ENCODE data around the gene SCYL2.
"Not testable (repeated sequence)": the region's sequence is repeated elsewhere in the genome, so short reads cannot be mapped to it uniquely, and the experiment has no call there.

SCYL2 gene, protein sequence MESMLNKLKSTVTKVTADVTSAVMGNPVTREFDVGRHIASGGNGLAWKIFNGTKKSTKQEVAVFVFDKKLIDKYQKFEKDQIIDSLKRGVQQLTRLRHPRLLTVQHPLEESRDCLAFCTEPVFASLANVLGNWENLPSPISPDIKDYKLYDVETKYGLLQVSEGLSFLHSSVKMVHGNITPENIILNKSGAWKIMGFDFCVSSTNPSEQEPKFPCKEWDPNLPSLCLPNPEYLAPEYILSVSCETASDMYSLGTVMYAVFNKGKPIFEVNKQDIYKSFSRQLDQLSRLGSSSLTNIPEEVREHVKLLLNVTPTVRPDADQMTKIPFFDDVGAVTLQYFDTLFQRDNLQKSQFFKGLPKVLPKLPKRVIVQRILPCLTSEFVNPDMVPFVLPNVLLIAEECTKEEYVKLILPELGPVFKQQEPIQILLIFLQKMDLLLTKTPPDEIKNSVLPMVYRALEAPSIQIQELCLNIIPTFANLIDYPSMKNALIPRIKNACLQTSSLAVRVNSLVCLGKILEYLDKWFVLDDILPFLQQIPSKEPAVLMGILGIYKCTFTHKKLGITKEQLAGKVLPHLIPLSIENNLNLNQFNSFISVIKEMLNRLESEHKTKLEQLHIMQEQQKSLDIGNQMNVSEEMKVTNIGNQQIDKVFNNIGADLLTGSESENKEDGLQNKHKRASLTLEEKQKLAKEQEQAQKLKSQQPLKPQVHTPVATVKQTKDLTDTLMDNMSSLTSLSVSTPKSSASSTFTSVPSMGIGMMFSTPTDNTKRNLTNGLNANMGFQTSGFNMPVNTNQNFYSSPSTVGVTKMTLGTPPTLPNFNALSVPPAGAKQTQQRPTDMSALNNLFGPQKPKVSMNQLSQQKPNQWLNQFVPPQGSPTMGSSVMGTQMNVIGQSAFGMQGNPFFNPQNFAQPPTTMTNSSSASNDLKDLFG

DNA sequence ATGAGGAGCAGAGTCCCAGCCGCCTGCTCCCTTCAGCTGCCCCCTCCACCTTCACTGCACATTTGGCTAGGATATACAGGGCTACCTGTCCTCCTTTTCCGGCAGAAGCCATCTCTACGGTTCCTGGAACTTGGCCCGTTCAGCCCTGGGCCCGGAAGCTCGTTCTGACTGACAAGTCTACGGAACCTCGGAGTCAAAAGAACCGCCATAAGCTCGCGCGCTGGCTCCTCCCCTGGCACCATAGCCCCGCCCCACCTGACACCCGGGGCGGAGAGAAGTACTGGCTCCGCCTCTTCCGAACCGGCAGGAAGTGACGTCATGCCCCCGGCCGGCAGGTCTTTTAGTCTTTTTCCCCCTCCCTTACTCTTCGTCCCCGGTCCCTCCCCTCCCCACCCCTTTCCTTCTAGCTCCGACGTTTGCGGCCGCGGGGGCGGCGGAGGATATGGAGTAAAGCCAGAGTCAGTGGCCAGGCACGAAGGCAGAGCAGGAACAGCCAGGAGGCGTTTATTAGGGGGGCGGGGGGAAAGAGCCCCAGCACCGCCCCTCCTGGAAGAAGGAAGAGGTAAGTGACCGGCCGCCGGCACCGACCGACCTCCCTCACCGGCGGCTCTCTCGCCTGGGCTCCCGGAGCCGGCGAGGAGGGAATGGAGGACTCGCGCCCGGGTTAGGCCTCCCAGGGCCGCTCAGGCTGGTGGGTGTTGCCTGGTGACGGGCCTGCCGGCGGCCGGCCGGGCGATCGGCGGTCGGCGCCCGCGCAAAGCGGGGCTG lies at the start of gene SCYL2, which contains the start of gene DEPDC4:
TSS of gene SCYL2 (plus strand) at position 343 of the 768 bp plus-strand sequence. CDS start 15,794 bp downstream, outside the sequence.
TSS of gene DEPDC4 (minus strand) at position 245 of the 768 bp plus-strand sequence. CDS start at position 242, 3 bp downstream.
- DNase-seq: peak; percentile 93

DNA sequence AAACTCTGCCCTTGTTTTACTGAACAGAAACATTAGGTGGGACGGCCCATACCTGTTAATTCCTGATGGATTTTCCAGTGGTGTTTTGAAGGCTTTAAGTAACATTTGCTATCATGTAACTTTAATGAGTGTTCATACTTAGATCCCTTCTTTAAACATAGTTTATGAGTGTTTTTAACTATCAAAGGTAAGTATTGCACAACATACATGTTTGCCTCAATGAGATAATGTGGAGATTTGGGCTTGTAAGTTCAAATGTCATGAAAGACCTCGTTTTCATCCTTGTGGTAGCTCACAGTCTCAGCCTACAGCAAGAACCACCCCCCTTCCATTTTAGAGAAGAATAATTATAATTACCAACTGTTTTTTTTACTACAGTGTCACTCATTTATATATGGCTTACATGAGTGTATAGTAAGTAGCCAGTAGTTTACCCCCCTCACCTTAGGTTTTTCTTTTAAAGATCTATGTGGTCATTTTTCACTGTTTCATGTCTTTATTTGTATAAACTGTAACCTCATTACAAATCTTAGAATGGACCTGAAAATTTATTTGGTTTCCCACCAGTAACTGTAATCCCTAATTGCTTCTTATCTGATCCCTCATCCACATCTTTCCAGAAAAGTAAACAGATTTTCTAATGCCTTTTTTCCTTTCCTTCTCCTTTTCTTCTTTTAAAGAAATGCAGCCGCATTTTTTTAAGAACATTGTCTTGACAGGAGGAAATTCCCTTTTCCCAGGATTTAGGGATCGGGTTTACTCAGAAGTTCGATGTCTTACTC lies 47.5 kb upstream of the SCYL2 start:
- no peak for DNase-seq

DNA sequence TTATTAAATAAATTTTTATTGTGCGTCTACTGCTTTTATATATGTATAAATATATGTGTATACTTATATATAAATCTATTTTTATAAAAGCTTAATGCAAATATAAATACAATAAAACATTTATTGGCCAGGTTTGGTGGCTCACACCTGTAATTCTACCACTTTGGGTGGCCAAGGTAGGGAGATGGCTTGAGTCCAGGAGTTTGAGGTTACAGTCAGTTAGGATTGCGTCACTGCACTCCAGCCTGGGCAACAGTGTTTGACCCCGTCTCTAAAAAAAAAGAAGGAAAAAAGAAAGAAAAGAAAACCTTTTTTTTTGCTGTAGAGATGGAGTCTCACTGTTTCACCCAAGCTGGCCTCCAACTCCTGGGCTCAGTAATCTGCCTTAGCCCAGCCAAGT lies 45.5 kb upstream of the SCYL2 start:
- no peak for DNase-seq

DNA sequence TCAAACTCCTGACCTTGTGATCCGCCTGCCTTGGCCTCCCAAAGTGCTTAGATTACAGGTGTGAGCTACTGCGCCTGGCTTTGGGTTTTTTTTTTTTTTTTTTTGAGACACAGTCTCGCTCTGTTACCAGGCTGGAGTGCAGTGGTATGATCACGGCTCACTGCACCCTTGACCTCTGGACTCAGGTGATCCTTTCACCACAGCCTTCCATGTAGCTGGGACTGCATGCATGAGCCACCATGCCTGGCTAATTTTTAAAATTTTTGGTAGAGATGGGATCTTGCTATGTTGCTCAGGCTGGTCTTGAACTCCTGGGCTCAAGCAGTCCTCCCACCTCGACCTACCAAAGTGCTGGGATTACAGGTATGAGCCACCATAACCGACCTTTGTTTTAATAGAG lies 44.8 kb upstream of the SCYL2 start:
- not testable (repeated sequence) for DNase-seq

DNA sequence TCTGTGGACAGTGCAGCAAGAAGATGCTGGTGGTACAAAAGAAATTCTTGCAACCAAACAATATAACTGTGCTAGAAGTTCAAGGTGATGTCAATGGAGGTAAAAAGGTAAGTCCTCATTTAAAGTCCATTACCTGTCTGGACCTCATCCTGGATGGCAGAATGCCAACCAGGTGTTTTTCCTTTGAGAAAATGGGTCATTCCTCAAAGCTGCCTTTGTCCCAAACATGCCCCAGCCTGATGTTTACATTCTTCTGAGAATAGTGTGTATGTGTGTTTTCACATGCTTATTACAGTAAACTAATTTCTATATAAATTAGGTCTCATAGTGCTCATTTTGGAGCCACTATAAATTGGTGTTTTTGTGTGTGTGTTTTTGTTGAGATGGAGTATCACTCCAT lies 41.5 kb upstream of the SCYL2 start:
- DNase-seq: no peak

DNA sequence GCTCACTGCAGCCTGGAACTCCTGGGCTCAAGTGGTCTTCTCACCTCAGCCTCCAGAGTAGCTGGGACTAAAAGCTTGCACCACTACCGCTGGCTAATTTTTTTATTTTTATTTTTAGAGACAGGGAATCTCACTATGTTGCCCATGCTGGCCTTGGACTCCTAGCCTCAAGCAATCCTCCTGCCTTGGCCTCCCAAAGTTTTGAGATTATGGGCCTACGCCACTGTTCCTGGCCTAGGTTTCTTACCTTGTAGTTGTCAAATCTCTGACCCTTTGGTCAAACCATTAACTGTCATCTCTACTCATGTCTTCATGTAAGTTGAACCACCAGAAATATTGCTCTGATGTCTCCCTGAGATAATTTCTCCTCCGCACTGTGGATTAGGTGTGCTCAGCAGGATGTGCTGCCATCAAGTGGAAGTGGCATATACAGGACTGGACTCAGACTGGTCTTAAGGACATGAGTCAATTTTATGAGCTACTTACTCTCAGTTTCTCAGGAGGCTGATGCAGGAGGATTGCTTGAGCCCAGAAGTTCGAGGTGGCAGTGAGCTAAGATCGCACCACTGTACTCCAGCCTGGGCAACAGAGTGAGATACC lies 37.8 kb upstream of the SCYL2 start:
- no peak for DNase-seq

DNA sequence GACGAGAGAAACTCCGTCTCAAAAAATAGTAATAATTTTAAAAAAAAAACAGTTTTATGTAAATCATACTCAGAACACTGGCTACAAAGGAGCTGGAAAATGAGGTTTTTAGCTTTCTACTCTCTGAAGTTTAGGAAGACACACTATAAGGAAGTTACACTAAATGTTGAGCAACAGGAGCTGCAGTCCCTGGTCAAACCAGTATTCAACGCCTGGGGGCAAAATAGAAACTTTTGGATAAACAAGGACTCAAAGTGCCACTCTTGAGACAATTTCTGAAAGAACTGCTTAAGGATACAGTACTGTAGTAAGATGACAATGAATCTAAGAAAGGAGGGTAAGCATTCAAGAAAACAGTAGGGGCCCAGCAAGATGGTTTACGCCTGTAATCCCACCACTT lies 37.1 kb upstream of the SCYL2 start:
- DNase-seq: no peak

DNA sequence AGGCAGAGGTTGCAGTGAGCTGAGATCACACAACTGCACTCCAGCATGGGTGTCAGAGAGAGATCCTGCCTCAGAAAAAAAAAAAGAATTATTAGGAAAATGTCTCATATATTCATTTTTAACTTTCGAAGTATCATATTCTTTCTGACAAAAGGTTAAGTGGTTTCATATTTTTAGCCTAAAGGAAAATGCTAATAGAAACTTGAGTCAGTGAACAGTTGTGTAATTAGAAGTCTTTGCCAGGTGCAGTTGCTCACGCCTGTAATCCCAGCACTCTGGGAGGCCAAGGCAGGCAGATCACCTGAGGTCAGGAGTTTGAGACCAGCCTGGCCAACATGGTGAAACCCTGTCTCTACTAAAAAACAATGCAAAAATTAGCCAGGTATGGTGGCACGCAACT lies 35.1 kb upstream of the SCYL2 start:
- not testable (repeated sequence) for DNase-seq

DNA sequence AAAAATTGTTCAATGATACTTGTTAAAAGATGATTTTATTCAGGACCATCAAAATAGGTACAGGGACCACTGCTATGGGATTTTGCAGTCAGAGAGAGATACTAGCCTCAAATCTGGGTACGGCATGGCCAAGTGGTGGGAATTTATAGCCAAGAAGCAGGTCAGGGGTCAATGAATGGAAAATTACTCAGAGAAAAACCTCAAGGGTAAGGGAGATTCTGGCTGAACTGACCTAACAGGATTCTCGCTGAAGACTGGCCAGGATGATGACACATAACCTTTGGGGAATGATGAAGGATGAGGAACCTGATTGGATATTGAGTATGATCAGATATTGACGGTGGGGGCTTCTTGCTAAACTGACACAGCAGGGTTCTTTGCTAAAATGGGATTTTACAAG lies 32.8 kb upstream of the SCYL2 start:
- no peak for DNase-seq

DNA sequence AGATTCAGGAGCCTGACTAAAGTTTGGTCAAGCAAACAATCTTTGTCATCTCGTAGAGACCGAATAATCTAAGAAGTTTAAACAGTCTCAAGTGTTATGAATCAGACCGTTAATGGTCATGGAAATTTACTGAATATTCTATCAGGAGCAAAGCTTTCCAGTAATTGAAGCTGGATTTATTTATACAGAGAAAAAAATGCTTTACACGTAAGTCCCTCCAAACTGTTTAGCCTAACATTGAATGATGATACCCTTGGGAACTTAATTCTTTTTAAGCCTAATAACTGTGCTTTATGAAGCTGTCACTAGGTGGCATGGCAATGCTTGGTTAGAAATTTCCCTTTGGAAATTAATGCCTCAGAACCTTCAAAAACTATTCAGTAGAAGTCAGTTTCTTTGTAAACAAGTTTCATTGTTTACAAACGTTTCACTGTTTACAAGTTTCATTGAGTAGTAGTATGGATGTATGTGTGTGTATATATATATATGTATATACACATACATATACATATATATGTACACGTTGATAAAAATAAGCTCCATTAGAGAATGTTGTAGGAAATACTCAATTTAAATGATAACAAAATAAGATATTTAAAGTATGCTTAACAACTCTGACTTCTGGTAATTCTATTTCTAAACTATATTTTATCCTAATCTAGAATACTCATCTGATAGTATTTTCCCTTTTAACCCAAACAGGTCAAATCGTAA lies 32.2 kb upstream of the SCYL2 start:
- peak; percentile 32 for DNase-seq

DNA sequence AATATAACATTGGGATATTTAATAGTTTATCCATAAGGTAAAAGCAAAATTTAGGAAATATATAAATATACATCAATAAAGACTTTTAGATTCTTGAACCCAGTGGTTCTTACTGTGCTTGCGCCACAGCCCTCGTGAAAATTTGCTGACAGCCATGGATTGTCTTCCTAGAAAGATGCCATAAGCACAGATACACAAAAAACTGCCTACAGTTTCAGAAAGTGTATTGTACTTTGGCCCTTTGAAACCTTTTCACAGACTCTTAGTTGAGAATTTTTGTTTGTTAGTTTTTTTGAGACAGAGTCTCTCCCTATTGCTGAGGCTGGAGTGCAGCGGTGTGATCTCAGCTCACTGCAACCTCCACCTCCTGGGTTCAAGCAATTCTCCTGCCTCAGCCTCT lies 28.2 kb upstream of the SCYL2 start:
- DNase-seq: no peak

DNA sequence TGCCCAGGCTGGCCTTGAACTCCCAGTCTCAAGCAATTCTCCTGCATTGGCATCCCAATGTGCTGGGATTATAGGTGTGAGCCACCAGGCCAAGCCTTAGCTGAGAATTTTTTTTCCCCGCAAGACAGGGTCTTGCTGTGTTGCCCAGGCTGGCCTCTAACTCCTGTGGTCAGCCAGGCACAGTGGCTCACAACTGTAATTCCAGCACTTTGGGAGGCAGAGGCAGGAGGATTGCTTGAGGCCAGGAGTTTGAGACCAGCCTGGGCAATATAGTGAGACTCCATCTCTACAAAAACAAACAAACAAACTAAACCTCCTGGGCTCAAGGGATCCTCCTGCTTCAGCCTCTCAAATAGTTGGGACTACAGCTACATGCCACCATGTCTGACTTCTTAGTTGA lies 27.4 kb upstream of the SCYL2 start:
- DNase-seq: no peak

DNA sequence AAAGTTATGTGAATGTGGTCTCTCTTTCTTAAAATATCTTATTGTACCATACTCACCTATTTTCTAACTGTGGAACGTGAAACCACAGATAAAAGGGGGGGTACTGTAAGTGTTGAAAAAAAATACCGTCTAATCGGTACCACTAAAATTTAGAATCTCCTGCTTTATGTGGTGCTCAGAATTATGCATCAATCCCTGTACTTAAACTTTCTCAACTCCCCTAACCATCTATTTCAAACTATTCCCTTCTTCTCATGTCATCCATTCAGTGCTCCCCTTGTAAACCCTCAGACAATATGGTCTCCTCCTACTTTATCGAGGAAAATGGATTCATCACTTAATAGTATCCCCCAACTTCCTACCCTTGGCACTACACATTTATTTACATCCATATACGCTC lies 23.8 kb upstream of the SCYL2 start:
- no peak for DNase-seq

DNA sequence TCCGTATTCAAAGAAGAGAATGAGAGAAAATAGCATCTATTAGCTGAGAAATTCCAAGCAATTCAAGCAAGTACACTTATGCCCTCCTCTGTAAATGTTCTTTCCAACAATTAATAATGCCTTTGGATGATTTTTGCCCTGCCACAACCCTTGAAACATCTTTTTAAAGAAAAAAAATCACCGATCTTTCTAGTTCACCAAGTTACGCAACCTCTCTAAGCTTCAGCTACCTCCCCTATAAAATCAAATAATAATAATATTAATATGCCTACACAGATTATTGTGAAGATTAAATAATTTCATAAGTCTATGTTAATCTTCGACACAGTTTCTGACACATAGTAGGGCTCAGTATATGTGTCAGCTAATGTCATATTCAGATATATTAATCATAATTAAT lies 19.2 kb upstream of the SCYL2 start:
- DNase-seq: no peak

DNA sequence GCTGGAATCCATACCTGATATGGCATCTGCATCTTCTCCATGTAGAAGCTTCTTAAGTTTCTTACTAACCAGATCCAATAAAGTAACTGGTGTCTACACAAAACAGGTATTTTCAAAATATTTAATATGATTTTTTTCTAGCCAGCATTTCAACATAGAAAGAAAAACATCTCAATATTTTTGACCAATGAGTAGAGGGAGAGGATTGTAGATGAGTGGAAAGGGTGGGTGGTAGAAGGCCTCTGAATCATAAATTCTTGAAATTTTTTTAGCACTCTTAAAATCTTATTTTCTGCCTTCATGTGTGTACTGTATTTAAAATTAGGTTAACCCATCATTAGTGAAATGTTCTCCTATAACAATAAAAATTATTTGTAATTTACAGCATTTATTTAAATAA lies 18.1 kb upstream of the SCYL2 start:
- no peak for DNase-seq

DNA sequence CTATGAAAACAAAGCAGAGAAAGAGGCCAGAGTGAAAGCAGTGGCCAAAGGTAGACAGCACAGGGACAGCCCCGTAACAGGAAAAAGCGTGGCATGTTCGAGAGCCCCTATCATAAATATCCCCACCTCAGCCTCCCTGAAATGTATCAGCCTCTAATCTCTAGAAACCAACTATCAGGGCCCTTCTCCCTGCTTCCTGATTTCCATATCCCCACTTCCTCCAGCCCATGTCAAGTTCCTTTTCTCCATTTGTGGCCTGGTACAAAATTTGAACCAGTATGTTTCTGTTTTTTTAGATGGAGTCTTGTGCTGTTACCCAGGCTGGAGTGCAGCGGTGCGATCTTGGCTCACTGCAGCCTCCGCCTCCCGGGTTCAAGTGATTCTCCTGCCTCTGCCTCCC lies 17.0 kb upstream of the SCYL2 start:
- no peak for DNase-seq

DNA sequence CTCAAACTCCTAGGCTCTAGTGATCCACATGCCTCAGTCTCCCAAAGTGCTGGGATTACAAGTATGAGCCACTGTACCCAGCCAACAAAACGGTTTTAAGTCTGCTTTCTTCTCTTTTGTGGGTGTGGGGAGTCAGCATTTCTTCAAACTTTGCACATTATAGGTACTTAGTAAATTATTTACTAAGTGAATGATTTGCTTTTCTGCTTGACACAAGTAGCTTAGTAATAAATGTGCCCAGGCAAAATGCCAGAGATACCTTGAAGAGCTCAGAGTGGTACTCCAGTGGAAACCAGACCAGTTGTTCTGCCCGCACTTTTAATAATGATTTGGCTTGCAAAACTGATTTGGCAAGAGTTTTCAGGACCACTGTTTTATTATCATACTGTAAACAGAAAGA lies 15.1 kb upstream of the SCYL2 start:
- DNase-seq: peak; percentile 99

DNA sequence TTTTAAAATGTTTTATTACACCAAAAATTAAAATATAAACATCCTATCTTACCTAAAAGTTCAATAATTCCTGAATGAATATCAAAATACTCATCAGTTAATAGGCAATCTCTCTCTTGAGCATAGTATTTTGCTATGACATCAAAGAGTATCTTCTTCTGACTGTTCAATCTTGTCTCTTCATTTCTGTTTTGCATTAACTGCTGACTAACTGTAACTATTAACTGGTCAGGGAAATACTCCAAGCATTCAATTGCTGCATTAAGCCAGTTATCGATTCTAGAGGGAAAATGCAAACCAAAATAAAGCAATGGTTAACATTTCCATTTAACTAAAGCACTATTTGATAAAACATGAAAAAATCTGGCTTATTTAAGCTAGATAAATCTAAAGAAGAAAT lies 13.5 kb upstream of the SCYL2 start:
- no peak for DNase-seq

DNA sequence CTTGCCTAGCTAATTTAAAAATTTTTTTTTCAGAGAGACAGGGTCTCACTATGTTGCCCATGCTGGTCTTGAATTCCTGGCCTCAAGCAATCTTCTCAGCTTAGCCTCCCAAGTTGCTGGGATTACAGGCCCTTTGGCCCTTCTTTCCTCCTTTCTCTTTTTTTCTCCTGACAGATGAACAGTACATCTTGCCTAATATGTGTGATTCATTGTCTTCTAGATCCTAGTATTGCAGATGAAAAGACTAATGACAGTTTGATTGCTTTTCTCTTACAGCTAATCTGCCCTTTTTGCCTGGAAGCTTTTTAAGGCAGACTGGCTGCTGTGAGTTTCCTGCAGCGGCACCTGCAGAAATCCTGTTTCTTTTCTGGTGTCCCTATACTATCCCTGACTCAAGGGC lies 12.1 kb upstream of the SCYL2 start:
- DNase-seq: no peak

DNA sequence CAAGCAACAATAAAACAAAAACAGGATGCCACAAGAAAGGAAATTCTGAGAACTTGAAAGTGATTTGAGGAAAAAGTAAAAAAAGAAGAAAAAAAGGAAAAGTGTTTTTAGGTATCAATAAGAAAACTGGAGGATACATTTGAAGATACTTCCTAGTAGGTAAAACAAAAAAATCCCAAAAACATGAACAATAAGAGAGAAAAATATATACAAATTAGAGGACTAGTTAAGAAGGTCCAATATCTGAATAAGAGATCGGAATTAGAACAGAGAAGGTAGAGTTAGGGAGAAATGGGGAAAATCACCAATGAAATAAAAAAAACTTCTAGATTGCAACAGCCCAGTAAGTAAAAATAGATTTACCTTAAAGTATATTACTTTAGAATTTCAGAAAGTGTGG lies 8.8 kb upstream of the SCYL2 start:
- no peak for DNase-seq

DNA sequence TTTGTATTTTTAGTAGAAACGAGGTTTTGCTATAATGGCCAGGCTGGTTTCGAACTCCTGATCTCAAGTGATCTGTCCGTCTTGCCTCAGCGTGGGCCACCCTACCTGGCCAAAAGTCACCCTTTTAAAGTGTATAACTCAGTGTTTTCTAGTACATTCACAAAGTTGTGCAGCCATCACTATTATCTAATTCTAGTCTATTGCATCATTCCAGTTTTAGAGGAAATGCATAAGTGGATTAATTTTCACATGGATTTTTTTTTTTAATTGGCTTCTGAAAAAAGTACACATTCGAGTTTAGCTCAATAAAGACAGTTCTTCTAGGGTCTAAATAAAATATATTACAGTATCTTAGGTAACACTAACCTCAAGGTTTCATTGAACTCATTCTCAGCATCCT lies 3.8 kb upstream of the SCYL2 start:
- DNase-seq: no peak
